Right lobe of liver (tissue), 4 donors: Measurements from ENCODE around the gene RGS4.

ENCODE experiments used
- POLR2A ChIP-seq: fragments of 450-650 bp; IDR thresholded peaks from one replicate; pipeline ENCODE4 v1.6.1; 2017; ENCODE audit warnings: antibody characterized with exemption, mild to moderate bottlenecking
- TF ChIP-seq, protein P1 (sequence below), 4 donors: fragments of 200-600 bp in 3 of 4; fragments of 450-650 bp in 1 of 4; IDR thresholded peaks; one replicate each; pipeline versions ENCODE4 v1.5.1 to v1.8.0; 2016 to 2022; ENCODE audit warnings: antibody characterized with exemption in 4 of 4, mild to moderate bottlenecking in 2 of 4
- donor health status: DM: no; HTN: no; CAD: no.
- donor health status: DM: no; HTN: no; CAD: no.
- donor health status: DM: no; HTN: yes; CAD: no.

DNA sequence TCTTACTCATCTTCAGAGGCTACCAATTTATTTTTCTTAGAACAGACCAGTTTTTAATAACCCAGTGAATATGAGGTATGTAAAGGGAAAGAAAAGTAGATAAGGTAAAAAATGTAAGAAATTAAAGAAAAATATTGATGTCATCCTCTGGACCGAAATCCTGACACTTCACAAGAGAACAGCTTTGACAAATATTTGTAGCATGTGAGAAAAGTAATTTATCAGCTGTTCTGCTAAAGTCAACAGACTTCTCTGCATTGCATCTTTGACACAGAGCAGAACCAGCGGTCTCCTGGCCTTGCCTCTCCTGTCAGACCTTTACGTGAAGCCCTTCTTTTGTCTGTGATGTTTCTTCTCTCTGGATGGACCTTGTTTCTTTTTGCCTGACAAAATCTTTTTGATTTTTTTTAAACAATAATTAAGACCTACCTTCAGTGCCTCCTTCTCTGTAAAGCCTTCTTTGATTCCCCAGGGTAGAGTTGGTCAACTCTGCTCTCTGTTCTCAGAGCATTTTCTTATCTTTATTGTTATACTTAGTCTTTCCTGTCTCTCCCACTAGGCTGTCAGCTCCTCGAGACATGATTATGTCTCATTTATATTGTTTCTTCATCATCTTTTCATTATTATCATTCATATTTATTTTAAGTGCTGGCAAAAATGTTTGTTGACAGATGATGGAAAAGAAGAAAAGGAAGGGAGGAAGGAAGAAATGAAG, 35.4 kb downstream of the RGS4 start:
- TF ChIP-seq, protein P1, sequence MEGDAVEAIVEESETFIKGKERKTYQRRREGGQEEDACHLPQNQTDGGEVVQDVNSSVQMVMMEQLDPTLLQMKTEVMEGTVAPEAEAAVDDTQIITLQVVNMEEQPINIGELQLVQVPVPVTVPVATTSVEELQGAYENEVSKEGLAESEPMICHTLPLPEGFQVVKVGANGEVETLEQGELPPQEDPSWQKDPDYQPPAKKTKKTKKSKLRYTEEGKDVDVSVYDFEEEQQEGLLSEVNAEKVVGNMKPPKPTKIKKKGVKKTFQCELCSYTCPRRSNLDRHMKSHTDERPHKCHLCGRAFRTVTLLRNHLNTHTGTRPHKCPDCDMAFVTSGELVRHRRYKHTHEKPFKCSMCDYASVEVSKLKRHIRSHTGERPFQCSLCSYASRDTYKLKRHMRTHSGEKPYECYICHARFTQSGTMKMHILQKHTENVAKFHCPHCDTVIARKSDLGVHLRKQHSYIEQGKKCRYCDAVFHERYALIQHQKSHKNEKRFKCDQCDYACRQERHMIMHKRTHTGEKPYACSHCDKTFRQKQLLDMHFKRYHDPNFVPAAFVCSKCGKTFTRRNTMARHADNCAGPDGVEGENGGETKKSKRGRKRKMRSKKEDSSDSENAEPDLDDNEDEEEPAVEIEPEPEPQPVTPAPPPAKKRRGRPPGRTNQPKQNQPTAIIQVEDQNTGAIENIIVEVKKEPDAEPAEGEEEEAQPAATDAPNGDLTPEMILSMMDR (IDR thresholded peaks at IDR 0.05), result no peak
- no peak for TF ChIP-seq POLR2A
